ENCODE results near the gene B3GALT2.
A peak's percentile ranks its signal among the peaks of the same experiment; 100 is the strongest.

B3GALT2 gene

GRCh38 chr1:193185211-193185610 lies 1.2 kb downstream of the B3GALT2 start:
- Histone ChIP-seq H3K79me2 (ENCODE audit: insufficient read depth, low read length) (peaks cover 70% of the 10 kb centered on the region), H3K4me1 (ENCODE audit: insufficient read depth, low read length) (no peaks in the 10 kb centered on the region), H2AFZ (ENCODE audit: low read depth, low read length) (no peak overlapping the region), H3K9me3 (ENCODE audit: insufficient read depth, low read length, severe bottlenecking) (no peaks in the 10 kb centered on the region), H3K27me3 (ENCODE audit: insufficient read depth, low read length, poor library complexity) (no peaks in the 10 kb centered on the region), H3K4me2 (ENCODE audit: insufficient read depth, low read length) (no peak overlapping the region), H3K9ac (ENCODE audit: low read depth, low read length) (no peak overlapping the region), H3K27ac (ENCODE audit: low read length) (no peak overlapping the region), H4K20me1 (ENCODE audit: insufficient read depth, low read length) (peaks cover 5% of the 10 kb centered on the region; the same call in 1 of the 2 replicates), H3K4me3 (ENCODE audit: low read depth in 1 of 2, low read length in 2 of 2) (no peak overlapping the region), H3K36me3 (ENCODE audit: insufficient read depth, low read length) (no peaks in the 10 kb centered on the region)
- no peak for TF ChIP-seq EZH2 (IDR thresholded peaks at IDR 0.05; ENCODE audit: borderline replicate concordance, low read depth, low read length, severe bottlenecking)
- TF ChIP-seq CTCF (IDR thresholded peaks at IDR 0.05; ENCODE audit: borderline replicate concordance, extremely low read depth, low read length, poor library complexity, severe bottlenecking): no peak
- ATAC-seq (ENCODE audit: insufficient read depth, low read depth) (no peak), DNase-seq (no peak)

GRCh38 chr1:193184776-193185175 lies 1.6 kb downstream of the B3GALT2 start:
- H3K79me2 ChIP-seq (ENCODE audit: insufficient read depth, low read length): peaks cover 68% of the 10 kb centered on the region
- no peak overlapping the region for H3K4me3 ChIP-seq (ENCODE audit: low read depth in 1 of 2, low read length in 2 of 2)
- H3K36me3 ChIP-seq (ENCODE audit: insufficient read depth, low read length): no peaks in the 10 kb centered on the region
- H3K9me3 ChIP-seq (ENCODE audit: insufficient read depth, low read length, severe bottlenecking): no peaks in the 10 kb centered on the region
- DNase-seq (no peak), ATAC-seq (ENCODE audit: insufficient read depth, low read depth) (no peak)
- no peaks in the 10 kb centered on the region for H3K4me1 ChIP-seq (ENCODE audit: insufficient read depth, low read length)
- no peaks in the 10 kb centered on the region for H3K27me3 ChIP-seq (ENCODE audit: insufficient read depth, low read length, poor library complexity)
- H4K20me1 ChIP-seq (ENCODE audit: insufficient read depth, low read length): peaks cover 6% of the 10 kb centered on the region; the same call in 1 of the 2 replicates
- H3K4me2 ChIP-seq (ENCODE audit: insufficient read depth, low read length): no peak overlapping the region
- TF ChIP-seq CTCF (IDR thresholded peaks at IDR 0.05; ENCODE audit: borderline replicate concordance, extremely low read depth, low read length, poor library complexity, severe bottlenecking): no peak
- no peak overlapping the region for H3K9ac ChIP-seq (ENCODE audit: low read depth, low read length)
- no peak overlapping the region for H3K27ac ChIP-seq (ENCODE audit: low read length)
- no peak overlapping the region for H2AFZ ChIP-seq (ENCODE audit: low read depth, low read length)

GRCh38 chr1:193183019-193183627 lies 3.3 kb downstream of the B3GALT2 start:
- H3K4me1 ChIP-seq (ENCODE audit: insufficient read depth, low read length): no peaks in the 10 kb centered on the region
- H3K79me2 ChIP-seq (ENCODE audit: insufficient read depth, low read length): peaks cover 61% of the 10 kb centered on the region
- TF ChIP-seq EZH2 (IDR thresholded peaks at IDR 0.05; ENCODE audit: borderline replicate concordance, low read depth, low read length, severe bottlenecking) (no peak), CTCF (IDR thresholded peaks at IDR 0.05; ENCODE audit: borderline replicate concordance, extremely low read depth, low read length, poor library complexity, severe bottlenecking) (peak; percentile 83)
- DNase-seq: no peak
- no peaks in the 10 kb centered on the region for H3K36me3 ChIP-seq (ENCODE audit: insufficient read depth, low read length)
- no peak overlapping the region for H2AFZ ChIP-seq (ENCODE audit: low read depth, low read length)
- H3K4me2 ChIP-seq (ENCODE audit: insufficient read depth, low read length): no peak overlapping the region
- H3K27ac ChIP-seq (ENCODE audit: low read length): no peak overlapping the region
- no peak overlapping the region for H3K4me3 ChIP-seq (ENCODE audit: low read depth in 1 of 2, low read length in 2 of 2)
- H4K20me1 ChIP-seq (ENCODE audit: insufficient read depth, low read length): peaks cover 10% of the 10 kb centered on the region; the same call in 1 of the 2 replicates
- ATAC-seq (ENCODE audit: insufficient read depth, low read depth): peak; percentile 73
- no peaks in the 10 kb centered on the region for H3K9me3 ChIP-seq (ENCODE audit: insufficient read depth, low read length, severe bottlenecking)
- no peak overlapping the region for H3K9ac ChIP-seq (ENCODE audit: low read depth, low read length)
- H3K27me3 ChIP-seq (ENCODE audit: insufficient read depth, low read length, poor library complexity): no peaks in the 10 kb centered on the region

Data from DND-41 (cell line).